ENCODE data around the gene ZNF750. TPM values are rescaled to one million over a fixed set of nuclear protein-coding genes. Genes with fewer than 3 reads are reported as not detected.
A peak's percentile ranks its signal among the peaks of the same experiment; 100 is the strongest.

ZNF750 gene
- total RNA-seq, result not detected
- under 1 TPM in 1 of 3 donors, not detected in 2; 0.01 TPM for polyA plus RNA-seq

- Histone ChIP-seq H3K36me3 (no peaks in the 10 kb centered on the region), H3K27ac (no peak within 1 kb of the TSS), H3K27me3 (no peaks in the 10 kb centered on the region), H3K4me3 (no peak within 1 kb of the TSS), H3K4me1 (no peaks in the 10 kb centered on the region), H3K9me3 (no peaks in the 10 kb centered on the region)
- 95% methylated on average over 25 of the region's 25 CpGs for WGBS, 2 donors
- intact Hi-C loops (cut with DNase I), result no loop called here
- DNase-seq, result peak; percentile 30
- TF ChIP-seq CTCF (IDR thresholded peaks at IDR 0.05) (no peak), POLR2AphosphoS5 (IDR thresholded peaks at IDR 0.05) (no peak), POLR2A (IDR thresholded peaks at IDR 0.05) (no peak), EP300 (IDR thresholded peaks at IDR 0.05) (no peak)
These were observed at the start of gene ZNF750 for GRCh38 chr17:82839617-82840292. TSS of gene ZNF750 (minus strand) at chr17:82840022. CDS start at chr17:82832454, 7,568 bp downstream.

GRCh38 chr17:82888583-82889495 lies 49.0 kb upstream of the ZNF750 start:
- no peak for DNase-seq
- 40 to 74% methylated on average over 30 of the region's 30 CpGs for WGBS, 2 donors
- TF ChIP-seq POLR2A (IDR thresholded peaks at IDR 0.05), result no peak
- TF ChIP-seq CTCF (IDR thresholded peaks at IDR 0.05), result no peak
- no peak for TF ChIP-seq POLR2AphosphoS5 (IDR thresholded peaks at IDR 0.05)
- no peak for TF ChIP-seq EP300 (IDR thresholded peaks at IDR 0.05)
- intact Hi-C loops (cut with DNase I), result no loop called here
- no peak overlapping the region for H3K4me3 ChIP-seq
- H3K4me1 ChIP-seq, result peaks cover 0 to 5% (median 0%) of the 10 kb centered on the region in 4 donors
- H3K27me3 ChIP-seq, result no peaks in the 10 kb centered on the region
- H3K27ac ChIP-seq, result peak overlapping the region in 1 of 4 donors; percentile 42
- H3K9me3 ChIP-seq, result no peaks in the 10 kb centered on the region
- H3K36me3 ChIP-seq, result peaks cover 0 to 17% (median 0%) of the 10 kb centered on the region in 4 donors

GRCh38 chr17:82887255-82888164 lies 47.7 kb upstream of the ZNF750 start:
- 86 to 93% methylated on average over 27 of the region's 27 CpGs for WGBS, 2 donors
- Histone ChIP-seq H3K27ac (no peak overlapping the region), H3K27me3 (no peaks in the 10 kb centered on the region), H3K4me1 (peaks cover 0 to under 1% (median under 1%) of the 10 kb centered on the region in 4 donors), H3K36me3 (peaks cover 0 to 17% (median 0%) of the 10 kb centered on the region in 4 donors), H3K4me3 (no peak overlapping the region), H3K9me3 (no peaks in the 10 kb centered on the region)
- TF ChIP-seq POLR2AphosphoS5 (IDR thresholded peaks at IDR 0.05) (no peak), POLR2A (IDR thresholded peaks at IDR 0.05) (no peak), EP300 (IDR thresholded peaks at IDR 0.05) (no peak), CTCF (IDR thresholded peaks at IDR 0.05) (no peak)
- intact Hi-C loops (cut with DNase I), result no loop called here
- DNase-seq, result no peak

GRCh38 chr17:82884970-82885353 lies 45.1 kb upstream of the ZNF750 start:
- no peak overlapping the region for H3K27ac ChIP-seq
- no peaks in the 10 kb centered on the region for H3K9me3 ChIP-seq
- WGBS, 2 donors, result 59 to 87% methylated on average over 5 of the region's 5 CpGs
- no peak for TF ChIP-seq CTCF (IDR thresholded peaks at IDR 0.05)
- no peak for TF ChIP-seq POLR2A (IDR thresholded peaks at IDR 0.05)
- TF ChIP-seq POLR2AphosphoS5 (IDR thresholded peaks at IDR 0.05), result no peak
- no peak for TF ChIP-seq EP300 (IDR thresholded peaks at IDR 0.05)
- H3K36me3 ChIP-seq, result no peaks in the 10 kb centered on the region
- peaks cover 0 to 24% (median 16%) of the 10 kb centered on the region in 4 donors for H3K4me1 ChIP-seq
- no peak overlapping the region for H3K4me3 ChIP-seq
- no peaks in the 10 kb centered on the region for H3K27me3 ChIP-seq
- intact Hi-C loops (cut with DNase I), result no loop called here
- no peak for DNase-seq
